ENCODE measurements around the gene ZEB1. TPM values are rescaled to one million over a fixed set of nuclear protein-coding genes. Genes with fewer than 3 reads are reported as not detected.

Gene ZEB1
- total RNA-seq, 1 experiment from 2014 or later: 0.39 TPM

- Histone ChIP-seq H3K9ac (ENCODE audit: extremely low read depth, insufficient read length, low read length) (no peak overlapping the region), H3K79me1 (ENCODE audit: insufficient read depth, low read depth, low read length, poor library complexity, severe bottlenecking) (no peaks in the 10 kb centered on the region), H3K79me2 (ENCODE audit: insufficient read depth, low read length) (no peaks in the 10 kb centered on the region), H3K4me1 (ENCODE audit: insufficient read depth, low read length) (no peaks in the 10 kb centered on the region), H4K20me1 (ENCODE audit: control insufficient read depth, insufficient read depth, insufficient read length) (no peaks in the 10 kb centered on the region), H2BK120ac (ENCODE audit: low read depth, low read length, poor library complexity, severe bottlenecking) (no peak overlapping the region), H2BK5ac (ENCODE audit: insufficient read length, low read length) (no peak overlapping the region), H3K9me3 (ENCODE audit: control insufficient read depth, low read depth, low read length) (no peaks in the 10 kb centered on the region), H2AFZ (ENCODE audit: low read length) (no peak overlapping the region), H3K56ac (ENCODE audit: insufficient read length, low read depth, low read length) (no peak overlapping the region), H3K23me2 (ENCODE audit: insufficient read length, low read depth, low read length, poor library complexity, severe bottlenecking) (no peaks in the 10 kb centered on the region), H2BK20ac (ENCODE audit: low read depth, low read length, poor library complexity, severe bottlenecking) (no peak overlapping the region), H2BK12ac (ENCODE audit: insufficient read length, low read depth, low read length) (no peak overlapping the region), H4K8ac (replicated peaks; ENCODE audit: insufficient read length, low read depth, low read length) (no peak overlapping the region), H3T11ph (ENCODE audit: low read length) (no peak overlapping the region), H2AK5ac (ENCODE audit: insufficient read length, low read length) (no peak overlapping the region), H4K91ac (ENCODE audit: insufficient read length, low read depth, low read length) (no peak overlapping the region), H3K14ac (ENCODE audit: insufficient read depth, low read length) (no peak overlapping the region), H3K4ac (ENCODE audit: low read depth, low read length) (no peak overlapping the region), H3K27me3 (ENCODE audit: insufficient read depth, low read length) (no peaks in the 10 kb centered on the region), H4K5ac (ENCODE audit: insufficient read length, low read depth, low read length) (no peak overlapping the region), H3K4me2 (ENCODE audit: insufficient read depth, insufficient read length, low read length) (no peak overlapping the region), H3K18ac (ENCODE audit: insufficient read length, low read depth, low read length) (no peak overlapping the region), H3K27ac (ENCODE audit: insufficient read length, low read depth, low read length) (no peak overlapping the region), H2BK15ac (ENCODE audit: low read depth, low read length) (no peak overlapping the region), H3K23ac (ENCODE audit: insufficient read length, low read depth, low read length) (no peak overlapping the region)
- no peak overlapping the region for H3K4me3 Mint-ChIP-seq
- peaks cover 0 to 5% of the 10 kb centered on the region in 2 experiments; a peak in 1 of 4 replicates for H3K4me1 Mint-ChIP-seq
- peaks cover 4% of the 10 kb centered on the region; the same call in 1 of the 2 replicates for H3K27me3 Mint-ChIP-seq (ENCODE audit: low read depth)
- no peak for DNase-seq
- no CpG with 5 or more reads among the region's 2 CpGs for WGBS (ENCODE audit: extremely low coverage, insufficient read length, low lambda C conversion rate)
- TF ChIP-seq, protein P1, sequence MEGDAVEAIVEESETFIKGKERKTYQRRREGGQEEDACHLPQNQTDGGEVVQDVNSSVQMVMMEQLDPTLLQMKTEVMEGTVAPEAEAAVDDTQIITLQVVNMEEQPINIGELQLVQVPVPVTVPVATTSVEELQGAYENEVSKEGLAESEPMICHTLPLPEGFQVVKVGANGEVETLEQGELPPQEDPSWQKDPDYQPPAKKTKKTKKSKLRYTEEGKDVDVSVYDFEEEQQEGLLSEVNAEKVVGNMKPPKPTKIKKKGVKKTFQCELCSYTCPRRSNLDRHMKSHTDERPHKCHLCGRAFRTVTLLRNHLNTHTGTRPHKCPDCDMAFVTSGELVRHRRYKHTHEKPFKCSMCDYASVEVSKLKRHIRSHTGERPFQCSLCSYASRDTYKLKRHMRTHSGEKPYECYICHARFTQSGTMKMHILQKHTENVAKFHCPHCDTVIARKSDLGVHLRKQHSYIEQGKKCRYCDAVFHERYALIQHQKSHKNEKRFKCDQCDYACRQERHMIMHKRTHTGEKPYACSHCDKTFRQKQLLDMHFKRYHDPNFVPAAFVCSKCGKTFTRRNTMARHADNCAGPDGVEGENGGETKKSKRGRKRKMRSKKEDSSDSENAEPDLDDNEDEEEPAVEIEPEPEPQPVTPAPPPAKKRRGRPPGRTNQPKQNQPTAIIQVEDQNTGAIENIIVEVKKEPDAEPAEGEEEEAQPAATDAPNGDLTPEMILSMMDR (conservative IDR thresholded peaks at IDR 0.05): no peak
- peak overlapping the region in 1 of 3 experiments; percentile 5; a peak in 2 of 7 replicates for H3K27ac Mint-ChIP-seq
- H3K9me3 Mint-ChIP-seq: peaks cover 12 to 16% of the 10 kb centered on the region in 2 experiments
- H3K36me3 Mint-ChIP-seq (ENCODE audit: insufficient read depth in 1 of 3, low read depth in 3 of 3): peaks cover 0 to 7% (median 5%) of the 10 kb centered on the region in 3 experiments; a peak in 4 of 7 replicates
These were observed 132.8 kb downstream of the ZEB1 start for GRCh38 chr10:31451766-31452165.
